HG03139 (cell line): ENCODE measurements around the gene SLC22A13.

ENCODE experiments used
- ATAC-seq: cut with Tn5 transposase; IDR thresholded peaks from one replicate; pipeline ENCODE4 v1.9.1; 2021; ENCODE audit not compliant: unreplicated experiment

The SLC22A13 gene

GRCh38 chr3:38325256-38325655, 59.6 kb downstream of the SLC22A13 start:
- ATAC-seq = no peak

GRCh38 chr3:38327335-38328009, 61.9 kb downstream of the SLC22A13 start:
- no peak for ATAC-seq
